Adipocyte (in vitro differentiated cells): Measurements from ENCODE around the gene UBE2S.

Source experiments
- DNase-seq: peaks from one replicate; pipeline ENCODE4 v3.0.0-alpha.2; 2015; ENCODE audit warnings: low read depth
- H3K27me3 ChIP-seq: replicated peaks from 2 replicates; pipeline ENCODE4 v1.7.0; 2013; ENCODE audit warnings: mild to moderate bottlenecking, low read length, moderate library complexity; ENCODE audit not compliant: control insufficient read depth, insufficient read depth
- H3K36me3 ChIP-seq: 2 replicates; pipeline ENCODE4 v1.7.0; 2013; ENCODE audit warnings: low read length, mild to moderate bottlenecking, moderate library complexity; ENCODE audit not compliant: control insufficient read depth, insufficient read depth, severe bottlenecking
- H3K4me1 ChIP-seq: 2 replicates; pipeline ENCODE4 v1.7.0; 2013; ENCODE audit warnings: mild to moderate bottlenecking, low read length, moderate library complexity; ENCODE audit not compliant: control insufficient read depth, insufficient read depth
- H3K4me3 ChIP-seq: 2 replicates; pipeline ENCODE4 v1.7.0; 2013; ENCODE audit warnings: mild to moderate bottlenecking, low read length, moderate library complexity
- H3K9ac ChIP-seq: 2 replicates; pipeline ENCODE4 v1.7.0; 2013; ENCODE audit warnings: mild to moderate bottlenecking, low read length, moderate library complexity
- H3K9me3 ChIP-seq: 2 replicates; pipeline ENCODE4 v1.7.0; 2013; ENCODE audit warnings: mild to moderate bottlenecking, low read length, moderate library complexity; ENCODE audit not compliant: control insufficient read depth

Gene UBE2S

DNA sequence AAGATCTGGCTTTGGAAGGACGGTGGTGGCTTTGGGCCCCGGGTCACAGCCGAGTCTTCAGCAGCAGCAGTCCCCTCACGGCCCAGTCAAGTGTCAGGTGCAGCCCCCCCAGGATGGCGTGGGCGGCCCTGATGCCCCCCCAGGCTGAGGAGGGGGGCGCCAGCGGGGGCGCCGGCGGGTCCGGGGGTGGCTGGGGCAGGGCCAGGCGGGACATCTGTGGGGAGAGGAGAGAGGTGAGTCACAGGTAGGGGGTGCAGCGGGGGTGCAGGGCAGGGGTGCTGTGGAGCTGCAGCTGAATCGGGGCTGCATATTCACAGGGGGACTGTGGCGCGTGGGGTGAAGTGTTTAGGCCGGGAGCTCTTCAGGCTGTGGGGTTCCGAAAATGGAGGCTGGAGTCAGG lies 41.6 kb downstream of the UBE2S start:
- Histone ChIP-seq H3K27me3 (no peaks in the 10 kb centered on the region), H3K4me3 (no peak overlapping the region), H3K9me3 (no peaks in the 10 kb centered on the region), H3K9ac (no peak overlapping the region), H3K36me3 (no peaks in the 10 kb centered on the region), H3K4me1 (no peaks in the 10 kb centered on the region)
- no peak for DNase-seq

DNA sequence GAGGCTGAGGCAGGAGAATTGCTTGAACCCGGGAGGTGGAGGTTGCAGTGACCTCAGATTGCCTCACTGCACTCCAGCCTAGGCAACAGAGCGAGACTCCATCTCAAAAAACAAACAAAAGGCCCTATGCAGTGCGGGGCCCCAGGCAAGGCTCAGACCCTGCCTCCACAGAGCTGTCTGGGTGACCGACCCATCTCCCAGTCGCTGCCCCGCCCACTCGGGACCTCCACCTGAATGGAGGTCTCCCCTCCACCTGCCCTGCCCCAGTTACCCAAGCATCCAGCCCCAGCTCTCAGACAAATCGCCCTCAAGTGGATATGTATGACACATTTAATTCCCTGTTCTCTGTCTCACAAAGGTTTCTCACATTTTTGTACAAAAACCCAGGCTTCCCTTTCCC lies 42.3 kb downstream of the UBE2S start:
- no peaks in the 10 kb centered on the region for H3K4me1 ChIP-seq
- no peak for DNase-seq
- H3K36me3 ChIP-seq: no peaks in the 10 kb centered on the region
- H3K9me3 ChIP-seq: no peaks in the 10 kb centered on the region
- no peaks in the 10 kb centered on the region for H3K27me3 ChIP-seq
- no peak overlapping the region for H3K9ac ChIP-seq
- no peak overlapping the region for H3K4me3 ChIP-seq

DNA sequence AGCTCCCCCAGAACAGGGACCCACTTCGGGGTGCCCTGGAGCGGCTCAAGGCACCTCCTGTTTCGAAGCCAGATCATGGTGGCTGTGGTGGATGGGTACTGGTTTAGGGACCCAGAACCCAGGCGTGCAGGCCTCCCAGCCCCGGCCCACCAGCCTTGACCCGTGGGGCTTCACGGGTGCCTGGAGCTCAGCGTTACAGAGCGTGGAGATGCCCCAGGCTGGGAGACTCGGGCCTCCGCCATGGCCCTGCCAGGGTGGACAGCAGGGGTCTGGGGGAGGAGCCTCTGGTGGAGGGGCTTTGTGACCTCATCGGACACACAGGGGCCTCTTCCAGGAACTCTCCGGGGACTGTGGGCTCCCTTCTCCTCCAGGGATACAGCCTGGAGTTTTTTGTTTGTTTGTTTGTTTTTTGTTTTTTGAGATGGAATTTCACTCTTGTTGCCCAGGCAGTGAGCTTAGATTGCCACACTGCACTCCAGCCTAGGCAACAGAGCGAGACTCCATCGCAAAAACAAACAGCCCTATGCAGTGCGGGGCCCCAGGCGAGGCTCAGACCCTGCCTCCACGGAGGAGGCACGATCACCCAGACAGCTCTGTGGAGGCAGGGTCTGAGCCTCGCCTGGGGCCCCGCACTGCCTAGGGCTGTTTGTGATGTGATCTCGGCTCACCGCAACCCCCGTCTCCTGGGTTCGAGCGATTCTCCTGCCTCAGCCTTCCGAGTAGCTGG lies 44.4 kb downstream of the UBE2S start, which contains the start of gene GARIN5B:
TSS of gene GARIN5B (minus strand) at position 271 of the 727 bp plus-strand sequence. CDS start at position 77, 194 bp downstream.
- no peaks in the 10 kb centered on the region for H3K36me3 ChIP-seq
- no peak for DNase-seq
- H3K9me3 ChIP-seq: no peaks in the 10 kb centered on the region

DNA sequence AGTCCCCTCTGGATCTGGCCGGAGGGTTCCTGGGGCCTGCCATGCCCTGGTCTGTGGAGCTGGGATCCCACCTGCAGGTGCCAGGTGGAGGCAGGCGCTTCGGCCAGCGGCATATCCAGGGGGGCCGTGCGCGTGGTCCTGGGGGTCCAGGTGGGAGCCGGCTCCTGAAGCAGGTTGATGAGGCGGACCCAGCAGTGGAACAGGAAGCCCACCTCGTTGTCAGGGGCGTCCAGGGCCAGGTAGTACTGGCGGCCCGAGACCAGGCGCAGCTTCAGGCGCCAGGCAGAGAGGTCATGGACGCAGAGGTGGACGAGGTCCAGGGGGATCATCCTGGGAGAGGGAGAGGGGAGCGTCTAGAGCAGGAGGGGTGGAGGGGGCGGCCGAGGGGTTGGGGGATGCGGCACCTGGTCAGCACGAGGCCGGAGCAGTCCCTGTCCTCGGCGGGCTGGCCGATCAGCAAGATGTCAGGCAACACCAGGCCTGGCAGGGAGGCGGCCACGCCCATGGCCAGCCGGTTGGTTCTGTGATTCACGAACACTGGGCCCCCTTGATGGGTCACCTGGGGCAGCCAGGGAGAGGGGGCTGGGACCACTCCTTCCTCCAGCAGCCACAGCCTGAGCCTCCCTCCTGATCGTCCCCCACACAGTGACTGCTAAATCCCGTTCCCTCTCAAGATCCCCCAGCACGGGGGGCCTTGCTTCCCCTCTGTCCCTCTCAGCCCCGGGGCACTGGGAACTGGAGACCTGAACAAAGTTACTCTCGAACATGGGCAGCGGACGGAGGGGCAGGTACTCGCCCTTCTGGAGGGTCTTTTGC lies 45.2 kb downstream of the UBE2S start:
- Histone ChIP-seq H3K4me3 (no peak overlapping the region), H3K36me3 (no peaks in the 10 kb centered on the region), H3K9ac (no peak overlapping the region), H3K9me3 (no peaks in the 10 kb centered on the region), H3K27me3 (peaks cover under 1% of the 10 kb centered on the region), H3K4me1 (no peaks in the 10 kb centered on the region)
- DNase-seq: no peak

More for the DNA sequence above, 44.4 kb downstream of the UBE2S start, which contains the start of gene GARIN5B:
- H3K9ac ChIP-seq: no peak within 1 kb of the TSS
- H3K4me1 ChIP-seq: no peaks in the 10 kb centered on the region
- no peak within 1 kb of the TSS for H3K4me3 ChIP-seq
- H3K27me3 ChIP-seq: no peaks in the 10 kb centered on the region

- Histone ChIP-seq H3K4me3 (no peak overlapping the region), H3K27me3 (peaks cover 5% of the 10 kb centered on the region), H3K36me3 (no peaks in the 10 kb centered on the region), H3K9me3 (no peaks in the 10 kb centered on the region), H3K4me1 (no peaks in the 10 kb centered on the region), H3K9ac (no peak overlapping the region)
- DNase-seq: no peak
Measured at GRCh38 chr19:55360902-55361301, 46.7 kb downstream of the UBE2S start.

GRCh38 chr19:55358943-55359908 lies 48.4 kb downstream of the UBE2S start:
- no peak for DNase-seq
- Histone ChIP-seq H3K36me3 (no peaks in the 10 kb centered on the region), H3K9ac (no peak overlapping the region), H3K27me3 (peaks cover 6% of the 10 kb centered on the region), H3K4me3 (no peak overlapping the region), H3K9me3 (no peaks in the 10 kb centered on the region), H3K4me1 (no peaks in the 10 kb centered on the region)

GRCh38 chr19:55358493-55358892 lies 49.1 kb downstream of the UBE2S start:
- Histone ChIP-seq H3K4me1 (no peaks in the 10 kb centered on the region), H3K36me3 (no peaks in the 10 kb centered on the region), H3K9me3 (no peaks in the 10 kb centered on the region), H3K27me3 (peaks cover 10% of the 10 kb centered on the region), H3K4me3 (no peak overlapping the region), H3K9ac (no peak overlapping the region)
- DNase-seq: no peak

DNA sequence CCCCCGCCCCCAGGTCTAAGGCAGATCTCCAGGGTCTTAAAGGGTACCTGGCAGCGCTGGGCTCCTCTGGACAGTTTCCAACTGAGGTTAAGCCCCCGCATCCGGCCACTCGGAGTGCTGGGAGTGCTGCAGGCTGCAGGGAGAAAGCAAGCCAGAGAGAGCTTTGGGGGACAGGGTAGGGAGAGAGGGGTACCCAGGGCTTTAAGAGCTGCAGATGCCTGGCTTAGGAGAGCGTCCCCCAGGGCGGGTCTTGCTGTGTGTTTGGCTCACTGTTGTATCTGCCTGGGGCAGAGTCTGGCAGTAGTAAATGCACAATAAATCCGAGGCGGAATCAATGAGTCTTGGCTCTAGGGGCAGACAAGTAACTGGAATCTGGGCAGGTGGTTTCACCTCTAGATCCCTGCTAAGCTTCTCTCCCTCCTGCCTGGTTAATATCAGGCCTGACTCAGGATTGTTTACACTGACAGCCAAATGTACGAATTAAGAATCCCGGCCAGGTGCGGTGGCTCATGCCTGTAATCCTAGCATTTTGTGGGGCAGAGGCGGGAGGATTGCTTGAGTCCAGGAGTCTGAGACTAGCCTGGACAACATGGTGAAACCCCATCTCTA lies 52.3 kb downstream of the UBE2S start:
- Histone ChIP-seq H3K36me3 (no peaks in the 10 kb centered on the region), H3K9me3 (no peaks in the 10 kb centered on the region), H3K9ac (no peak overlapping the region), H3K4me1 (no peaks in the 10 kb centered on the region), H3K4me3 (no peak overlapping the region), H3K27me3 (peaks cover 37% of the 10 kb centered on the region)
- DNase-seq: no peak

GRCh38 chr19:55354698-55355212 lies 52.8 kb downstream of the UBE2S start, which contains the start of gene COX6B2:
COX6B2 (minus strand) TSS chr19:55354719; CDS start chr19:55354521, 198 bp downstream.
- DNase-seq: no peak
- Histone ChIP-seq H3K9ac (no peak within 1 kb of the TSS), H3K9me3 (no peaks in the 10 kb centered on the region), H3K4me1 (no peaks in the 10 kb centered on the region), H3K27me3 (peaks cover 37% of the 10 kb centered on the region), H3K4me3 (peak within 1 kb of the TSS; percentile 54), H3K36me3 (no peaks in the 10 kb centered on the region)
